Heart right ventricle (tissue), 16 donors: ENCODE measurements around the gene PRADC1. TPM values are rescaled to one million over a fixed set of nuclear protein-coding genes. Genes with fewer than 3 reads are reported as not detected.

Experiments used
- ATAC-seq, 8 donors: fragments of 200-7000 bp; cut with Tn5 transposase; one replicate each; pipeline ENCODE4 v1.9.1; 2020; ENCODE audit warnings: mild to moderate bottlenecking in 8 of 8, moderate library complexity in 8 of 8, moderate number of reproducible peaks in 1 of 8
- DNase-seq, 2 donors: peaks; one replicate each; pipeline ENCODE4 v3.0.0-alpha.2; 2020
- H3K27ac ChIP-seq, 10 donors: fragments of 200-600 bp; sonication (generic) in 2 of 10; one replicate each; pipeline versions ENCODE4 v1.5.0 to v1.8.0; 2020 to 2022; ENCODE audit warnings: mild to moderate bottlenecking in 3 of 10
- H3K27me3 ChIP-seq, 7 donors: fragments of 200-600 bp; one replicate each; pipeline ENCODE4 v1.8.0; 2021 to 2022; ENCODE audit warnings: mild to moderate bottlenecking in 2 of 7
- H3K36me3 ChIP-seq, 9 donors: fragments of 200-600 bp; sonication (generic) in 1 of 9; one replicate each; pipeline versions ENCODE4 v1.5.0 to v1.8.0; 2020 to 2022; ENCODE audit warnings: mild to moderate bottlenecking in 2 of 9
- H3K4me1 ChIP-seq, 9 donors: fragments of 200-600 bp; sonication (generic) in 1 of 9; one replicate each; pipeline versions ENCODE4 v1.5.0 to v1.8.0; 2020 to 2022; ENCODE audit warnings: mild to moderate bottlenecking in 4 of 9
- H3K4me3 ChIP-seq, 10 donors: fragments of 200-600 bp; sonication (generic) in 2 of 10; one replicate each; pipeline versions ENCODE4 v1.5.0 to v1.8.0; 2020 to 2022; ENCODE audit warnings: mild to moderate bottlenecking in 7 of 10, moderate library complexity in 2 of 10
- H3K9me3 ChIP-seq, 11 donors: fragments of 200-600 bp in 10 of 11; sonication (generic) in 2 of 11; one replicate each; pipeline versions ENCODE4 v1.5.0 to v1.8.0; 2013 to 2022; ENCODE audit warnings: mild to moderate bottlenecking in 2 of 11, control low read depth in 1 of 11, moderate library complexity in 1 of 11
- CTCF ChIP-seq, 9 donors: fragments of 200-600 bp; sonication (generic) in 2 of 9; IDR thresholded peaks; one replicate each; pipeline versions ENCODE4 v1.5.0 to v1.8.0; 2021 to 2022; ENCODE audit warnings: antibody characterized with exemption in 9 of 9, mild to moderate bottlenecking in 5 of 9, moderate library complexity in 1 of 9
- WGBS, 2 donors: extraction: QIAGEN DNeasy Blood & Tissue Kit; methylation state at CpG; one replicate each; pipeline ENCODE4 v1.1.7; 2013; ENCODE audit warnings: inconsistent platforms in 1 of 2; 5-methylcytosine and 5-hydroxymethylcytosine counted together
- intact Hi-C, 10 donors: fragments of 100-400 bp; cut with DNase I; formaldehyde crosslinking; loops; one replicate each; pipeline versions ENCODE4 v1.11.1 to v1.14.2; 2022
- polyA plus RNA-seq, 2 donors: library from polyadenylated mRNA; stranded (reverse); fragments of 200-250 nt; gene quantifications; one replicate each; pipeline ENCODE4 v1.2.3, GENCODE V29; 2013
- total RNA-seq, 10 donors: library from RNA; stranded (reverse); fragmentation: NEBNext Ultra II Directional in 3 of 10; extraction: Animal tissue kit (Norgen Biotek cat#: 25700) in 3 of 10; gene quantifications; one replicate each; pipeline versions ENCODE4 v1.2.1 to v1.2.4, GENCODE V29; 2021 to 2023
- donor health status: Arrhythmogenic right ventricular cardiomyopathy.
- donor health status: ischemic (EF 13 %, LVEDD 7.1; RV severe dilation, severe dysfunction).
- donor health status: healthy with polysubstance abuse.
- donor health status: DM: no; HTN: yes; CAD: no.
- donor health status: DM: no; HTN: no; CAD: no.
- donor health status: ischemic (EF 25% LVEDD 6.9; RV normal size, moderate dysfunction).
- donor health status: ischemic (EF 25% LVEDD 5.7; RV mildly dilated, moderate dysfunction).
- donor health status: healthy.
- donor health status: DM: yes; HTN: yes; CAD: no.
- donor health status: Ischemic cardiomyopathy.
- donor health status: ischemic (EF 35%, LVEDD 5.7; RV mildly dilated, moderate dysfunction).
- donor health status: nonischemic (EF 11% LVEDD 7.7; RV severe dilation, severe dysfunction).
- donor health status: DM: yes; HTN: yes; CAD: no.
- donor health status: PGD.
- donor health status: ischemic (EF 29% LVEDD 5.4; RV normal size, mild dysfunction).
- donor health status: nonischemic (EF 23%, LVEDD 6.1; RV moderate dilation, normal function).

PRADC1 gene
- total and polyA plus RNA-seq, 12 donors = 61.2 to 221 (median 78.8) TPM

- WGBS, 2 donors = 88 to 89% methylated on average over 26 of the region's 26 CpGs
- intact Hi-C loops = no loop called here
- H3K27ac ChIP-seq = no peak overlapping the region
- TF ChIP-seq CTCF (IDR thresholded peaks at IDR 0.05) = no peak
- H3K4me1 ChIP-seq = peaks cover 0 to 8% (median 6%) of the 10 kb centered on the region in 9 donors
- peaks cover 19 to 65% (median 53%) of the 10 kb centered on the region in 7 donors for H3K27me3 ChIP-seq
- no peak overlapping the region for H3K4me3 ChIP-seq
- no peaks in the 10 kb centered on the region for H3K9me3 ChIP-seq
- ATAC-seq (no peak), DNase-seq (no peak)
- H3K36me3 ChIP-seq = no peaks in the 10 kb centered on the region
Observed at GRCh38 chr2:73266061-73266901, 33.2 kb upstream of the PRADC1 start.

- intact Hi-C loops = no loop called here
- WGBS, 2 donors = 90 to 92% methylated on average over 28 of the region's 28 CpGs
- ATAC-seq = peak in 1 of 8 donors; percentile 10
Observed at GRCh38 chr2:73265298-73266060, 32.4 kb upstream of the PRADC1 start.

GRCh38 chr2:73264783-73265182, 31.7 kb upstream of the PRADC1 start:
- Histone ChIP-seq H3K27me3 (peaks cover 19 to 54% (median 47%) of the 10 kb centered on the region in 7 donors), H3K9me3 (no peaks in the 10 kb centered on the region), H3K4me3 (no peak overlapping the region), H3K4me1 (peaks cover 0 to 8% (median 6%) of the 10 kb centered on the region in 9 donors), H3K36me3 (no peaks in the 10 kb centered on the region), H3K27ac (no peak overlapping the region)
- 83 to 84% methylated on average over 4 of the region's 4 CpGs for WGBS, 2 donors
- TF ChIP-seq CTCF (IDR thresholded peaks at IDR 0.05) = no peak
- intact Hi-C loops = no loop called here
- ATAC-seq (no peak), DNase-seq (no peak)

More at GRCh38 chr2:73265298-73266060, 32.4 kb upstream of the PRADC1 start:
- H3K4me1 ChIP-seq = peaks cover 0 to 8% (median 6%) of the 10 kb centered on the region in 9 donors
- H3K9me3 ChIP-seq = no peaks in the 10 kb centered on the region
- peaks cover 19 to 60% (median 53%) of the 10 kb centered on the region in 7 donors for H3K27me3 ChIP-seq
- H3K36me3 ChIP-seq = no peaks in the 10 kb centered on the region
- no peak for DNase-seq
- no peak overlapping the region for H3K4me3 ChIP-seq
- H3K27ac ChIP-seq = no peak overlapping the region
- no peak for TF ChIP-seq CTCF (IDR thresholded peaks at IDR 0.05)

GRCh38 chr2:73264332-73264606, 31.2 kb upstream of the PRADC1 start:
- H3K27me3 ChIP-seq = peaks cover 16 to 49% (median 42%) of the 10 kb centered on the region in 7 donors
- 88 to 89% methylated on average over 15 of the region's 15 CpGs for WGBS, 2 donors
- TF ChIP-seq CTCF (IDR thresholded peaks at IDR 0.05) = no peak
- ATAC-seq (peak in 1 of 8 donors; percentile 11), DNase-seq (no peak)
- intact Hi-C loops = no loop called here
- peaks cover 0 to 8% (median 6%) of the 10 kb centered on the region in 9 donors for H3K4me1 ChIP-seq
- no peaks in the 10 kb centered on the region for H3K9me3 ChIP-seq
- no peaks in the 10 kb centered on the region for H3K36me3 ChIP-seq
- no peak overlapping the region for H3K4me3 ChIP-seq
- no peak overlapping the region for H3K27ac ChIP-seq
